Stimulated activated CD8-positive, alpha-beta memory T cell treated with anti-CD3 and anti-CD28 coated beads, Interleukin-15, amount 100 ng/mL, for 4 hours (primary cell): Measurements from ENCODE around the gene PRTN3.

ENCODE experiments used
- DNase-seq, 2 donors: peaks; one replicate each; pipeline ENCODE4 v3.0.0-alpha.2; 2020; ENCODE audit warnings: low read depth in 2 of 2

Gene PRTN3

DNA sequence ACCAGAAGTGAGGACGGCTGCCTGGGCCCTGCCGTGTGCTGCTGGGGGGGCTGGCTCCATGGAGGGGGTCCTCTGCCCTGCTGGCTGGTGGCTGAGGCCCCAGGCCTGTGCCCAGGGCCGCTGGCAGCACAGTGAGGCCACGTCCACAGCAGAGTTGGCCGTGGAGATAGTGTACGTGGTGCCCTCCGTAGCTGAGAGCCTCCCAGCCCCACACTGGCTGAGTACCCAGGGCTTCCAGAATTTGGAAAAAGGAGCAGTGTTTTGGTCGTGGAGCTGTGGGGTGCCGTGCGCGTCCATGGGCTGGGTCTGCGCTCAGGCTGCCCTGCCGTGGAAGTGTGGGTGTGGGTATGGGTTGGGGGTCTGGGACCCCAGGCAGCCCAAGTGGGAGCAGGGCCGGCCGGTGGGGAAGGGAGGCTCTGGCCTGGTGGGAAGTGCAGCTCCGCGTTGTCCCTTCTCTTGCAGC lies 37.7 kb upstream of the PRTN3 start:
- DNase-seq = no peak

DNA sequence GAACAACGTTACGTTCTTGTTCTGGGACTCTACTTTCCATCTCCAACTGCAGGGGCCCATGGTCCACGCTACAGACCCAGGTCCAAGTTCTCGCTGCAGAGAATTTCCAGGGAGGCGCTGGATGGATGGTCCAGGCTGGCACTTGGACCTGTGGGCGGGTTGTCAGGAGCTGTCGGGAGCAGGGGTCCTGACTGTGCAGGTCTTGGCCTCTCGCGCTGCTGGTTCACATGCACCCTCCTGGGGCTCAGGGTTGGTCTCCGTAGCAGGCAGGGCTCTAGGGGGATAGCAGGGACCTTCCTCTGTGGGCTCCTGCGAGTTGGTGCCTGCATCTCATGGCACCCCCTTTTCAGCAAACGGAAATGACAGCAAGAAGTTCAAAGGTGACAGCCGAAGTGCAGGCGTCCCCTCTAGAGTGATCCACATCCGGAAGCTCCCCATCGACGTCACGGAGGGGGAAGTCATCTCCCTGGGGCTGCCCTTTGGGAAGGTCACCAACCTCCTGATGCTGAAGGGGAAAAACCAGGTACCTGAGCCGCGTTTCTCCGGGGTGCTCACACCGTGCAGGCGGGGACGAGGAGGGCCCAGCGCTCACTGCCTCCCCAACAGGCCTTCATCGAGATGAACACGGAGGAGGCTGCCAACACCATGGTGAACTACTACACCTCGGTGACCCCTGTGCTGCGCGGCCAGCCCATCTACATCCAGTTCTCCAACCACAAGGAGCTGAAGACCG lies 36.9 kb upstream of the PRTN3 start:
- DNase-seq = no peak

DNA sequence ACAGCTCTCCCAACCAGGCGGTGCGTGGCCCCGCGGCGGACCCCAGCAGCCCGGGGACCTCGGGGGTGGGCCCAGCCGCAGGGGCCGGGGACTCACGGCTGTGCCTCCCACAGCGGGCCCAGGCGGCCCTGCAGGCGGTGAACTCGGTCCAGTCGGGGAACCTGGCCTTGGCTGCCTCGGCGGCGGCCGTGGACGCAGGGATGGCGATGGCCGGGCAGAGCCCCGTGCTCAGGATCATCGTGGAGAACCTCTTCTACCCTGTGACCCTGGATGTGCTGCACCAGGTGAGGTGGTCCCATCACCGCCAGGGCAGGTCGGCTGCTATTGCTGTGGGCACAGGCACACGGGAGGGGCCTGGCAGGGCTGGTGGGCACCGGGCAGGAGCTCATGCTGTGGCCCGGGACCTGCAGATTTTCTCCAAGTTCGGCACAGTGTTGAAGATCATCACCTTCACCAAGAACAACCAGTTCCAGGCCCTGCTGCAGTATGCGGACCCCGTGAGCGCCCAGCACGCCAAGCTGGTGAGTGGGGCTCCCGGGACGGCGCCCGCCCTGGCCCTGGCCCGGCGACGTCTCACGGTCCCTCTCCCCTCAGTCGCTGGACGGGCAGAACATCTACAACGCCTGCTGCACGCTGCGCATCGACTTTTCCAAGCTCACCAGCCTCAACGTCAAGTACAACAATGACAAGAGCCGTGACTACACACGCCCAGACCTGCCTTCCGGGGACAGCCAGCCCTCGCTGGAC lies 36.2 kb upstream of the PRTN3 start:
- no peak for DNase-seq

DNA sequence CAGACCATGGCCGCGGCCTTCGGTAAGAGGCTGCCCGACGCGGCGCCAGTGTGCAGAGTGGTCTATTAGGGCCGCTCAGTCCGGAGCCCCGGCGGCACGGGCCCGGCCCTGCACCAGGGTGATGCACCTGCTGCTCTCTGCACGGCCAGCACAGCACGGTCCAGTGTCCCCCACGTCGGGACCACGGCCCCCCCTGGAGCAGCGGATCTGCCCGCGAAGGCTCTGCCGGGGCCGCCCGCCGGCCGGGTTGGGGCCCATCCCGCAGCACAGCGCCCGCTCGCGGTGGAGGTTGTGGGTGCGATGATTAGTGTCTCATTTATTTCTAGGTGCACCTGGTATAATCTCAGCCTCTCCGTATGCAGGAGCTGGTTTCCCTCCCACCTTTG lies 35.6 kb upstream of the PRTN3 start:
- no peak for DNase-seq

DNA sequence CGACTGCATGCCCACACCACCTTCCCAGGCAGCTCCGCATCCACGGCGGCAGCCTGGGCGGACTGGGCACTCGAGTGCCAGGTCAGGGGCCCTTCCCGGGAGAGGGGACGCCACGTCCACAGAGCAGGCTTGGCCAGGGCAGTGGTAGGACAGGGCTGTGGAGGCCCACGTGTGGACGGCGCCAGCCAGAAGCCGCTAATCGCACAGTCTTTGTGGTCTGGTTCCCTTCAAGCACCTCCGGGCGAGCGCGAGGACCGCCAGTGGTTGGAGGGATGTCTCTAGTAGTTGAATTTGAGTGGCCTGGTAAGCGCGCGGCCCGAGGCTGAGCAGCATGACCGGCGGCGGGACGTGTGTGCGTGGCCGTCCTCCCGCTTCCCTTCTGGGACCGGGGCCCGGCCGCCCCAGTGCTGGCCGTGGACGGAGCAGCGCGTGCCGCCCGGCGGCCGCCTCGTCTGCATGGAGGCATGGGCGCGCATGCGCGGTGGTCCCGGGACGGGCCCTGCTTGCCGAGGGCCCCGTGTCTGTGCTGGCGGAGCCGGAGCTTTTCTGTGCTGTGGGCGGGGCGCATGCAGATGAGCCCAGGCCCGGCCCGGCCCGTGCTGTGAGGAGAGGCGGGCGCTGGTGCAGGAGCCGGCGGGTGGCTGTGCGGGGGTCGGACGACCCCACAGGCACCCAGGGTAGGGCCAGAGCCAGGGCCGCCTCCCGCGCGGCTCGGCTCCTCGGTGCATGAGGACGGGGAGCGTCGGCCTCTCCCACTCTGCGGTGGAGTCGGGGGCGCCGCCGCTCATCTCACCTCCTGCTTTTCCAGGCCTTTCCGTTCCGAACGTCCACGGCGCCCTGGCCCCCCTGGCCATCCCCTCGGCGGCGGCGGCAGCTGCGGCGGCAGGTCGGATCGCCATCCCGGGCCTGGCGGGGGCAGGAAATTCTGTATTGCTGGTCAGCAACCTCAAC lies 34.9 kb upstream of the PRTN3 start:
- no peak for DNase-seq

DNA sequence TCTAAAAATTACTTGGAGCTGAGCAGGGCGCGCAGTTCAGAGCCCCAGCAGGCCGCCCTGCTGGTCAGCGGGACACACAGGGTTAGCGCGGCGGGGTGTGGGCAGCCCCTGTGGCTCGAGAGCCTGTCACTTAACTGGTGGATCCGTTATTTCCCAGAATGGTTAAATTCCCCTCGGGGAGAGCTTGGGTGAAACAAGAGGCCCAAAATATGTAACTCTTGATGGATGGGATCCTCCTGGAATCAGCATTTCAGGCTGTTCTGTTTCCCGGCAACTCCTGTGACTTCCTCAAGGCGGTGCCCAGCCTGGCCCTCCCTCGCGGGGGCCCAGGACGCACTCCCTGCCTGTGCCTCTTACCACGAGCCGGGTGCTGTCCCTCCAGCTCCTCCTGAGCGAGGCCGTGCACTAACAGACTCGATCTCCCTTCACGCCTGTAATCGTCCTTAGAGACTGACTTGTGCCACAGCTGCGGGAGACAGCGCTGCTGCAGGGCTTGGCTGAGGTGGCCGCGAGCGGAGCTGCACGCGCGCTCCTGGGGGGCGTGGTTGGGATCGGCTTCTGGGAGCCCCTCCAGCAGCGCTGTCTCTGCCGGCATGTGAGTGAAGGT lies 33.9 kb upstream of the PRTN3 start:
- DNase-seq = no peak

DNA sequence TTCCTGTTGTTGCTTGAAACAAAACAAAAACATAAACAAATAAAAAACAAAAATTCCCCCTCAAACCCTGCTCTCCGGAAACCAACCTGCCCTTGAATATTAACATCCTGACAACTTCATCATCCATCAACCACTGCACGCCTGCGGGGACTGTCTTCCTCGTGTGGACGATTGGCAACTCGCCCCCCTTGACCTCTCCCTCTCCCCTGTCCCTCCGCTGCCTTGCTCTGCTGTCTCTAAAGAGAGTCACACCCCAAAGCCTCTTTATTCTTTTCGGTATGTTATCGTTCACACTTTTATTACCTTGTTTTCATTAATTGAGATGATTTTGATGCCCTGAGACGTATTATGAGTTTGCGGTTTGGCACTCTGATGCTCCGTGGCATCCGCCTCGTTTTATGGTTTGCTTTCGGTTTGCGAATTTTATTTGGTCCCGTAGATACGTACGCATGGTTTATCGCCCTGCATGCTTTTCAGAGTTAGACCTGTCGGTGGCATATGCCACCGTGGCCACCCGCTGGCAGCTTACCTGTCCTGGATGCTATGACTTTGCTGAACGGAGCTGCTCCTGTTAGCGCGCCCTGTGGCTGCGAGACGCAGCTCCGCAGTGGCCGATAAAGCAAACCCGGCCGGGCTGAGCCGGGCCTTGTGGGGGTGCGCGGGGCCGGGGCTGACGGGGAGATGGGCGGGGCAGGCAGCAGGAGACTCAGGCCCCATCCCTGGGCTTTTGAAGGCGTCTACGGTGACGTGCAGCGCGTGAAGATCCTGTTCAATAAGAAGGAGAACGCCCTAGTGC lies 33.0 kb upstream of the PRTN3 start:
- no peak for DNase-seq

DNA sequence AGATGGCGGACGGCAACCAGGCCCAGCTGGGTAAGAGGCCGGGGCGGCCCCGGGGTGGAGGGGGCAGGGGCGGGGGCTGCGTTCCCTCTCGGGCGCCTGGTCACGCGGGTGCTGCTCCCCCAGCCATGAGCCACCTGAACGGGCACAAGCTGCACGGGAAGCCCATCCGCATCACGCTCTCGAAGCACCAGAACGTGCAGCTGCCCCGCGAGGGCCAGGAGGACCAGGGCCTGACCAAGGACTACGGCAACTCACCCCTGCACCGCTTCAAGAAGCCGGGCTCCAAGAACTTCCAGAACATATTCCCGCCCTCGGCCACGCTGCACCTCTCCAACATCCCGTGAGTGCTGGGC lies 32.4 kb upstream of the PRTN3 start:
- DNase-seq = no peak

DNA sequence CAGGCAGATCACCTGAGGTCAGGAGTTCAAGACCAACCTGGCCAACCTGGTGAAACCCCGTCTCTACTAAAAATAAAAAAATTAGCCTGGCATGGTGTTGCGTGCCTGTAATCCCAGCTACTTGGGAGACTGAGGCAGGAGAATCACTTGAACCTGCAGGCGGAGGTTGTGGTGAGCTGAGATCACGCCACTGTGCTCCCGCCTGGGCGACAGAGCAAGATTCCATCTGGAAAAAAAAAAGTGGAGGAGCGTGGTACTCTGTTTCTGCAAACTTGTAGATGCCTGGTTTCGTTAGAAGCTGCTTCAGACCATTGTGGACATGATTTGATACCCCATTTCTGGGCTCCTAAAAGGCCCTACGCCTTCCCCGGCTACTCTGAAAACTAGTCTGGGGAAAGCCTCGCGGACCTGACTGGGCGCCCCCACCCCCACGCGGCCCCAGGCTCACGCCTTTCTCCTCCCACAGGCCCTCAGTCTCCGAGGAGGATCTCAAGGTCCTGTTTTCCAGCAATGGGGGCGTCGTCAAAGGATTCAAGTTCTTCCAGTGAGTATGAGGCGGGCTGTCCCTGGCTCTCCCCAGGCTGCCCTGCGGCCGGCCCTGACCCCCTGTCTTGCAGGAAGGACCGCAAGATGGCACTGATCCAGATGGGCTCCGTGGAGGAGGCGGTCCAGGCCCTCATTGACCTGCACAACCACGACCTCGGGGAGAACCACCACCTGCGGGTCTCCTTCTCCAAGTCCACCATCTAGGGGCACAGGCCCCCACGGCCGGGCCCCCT lies 30.5 kb upstream of the PRTN3 start:
- no peak for DNase-seq

DNA sequence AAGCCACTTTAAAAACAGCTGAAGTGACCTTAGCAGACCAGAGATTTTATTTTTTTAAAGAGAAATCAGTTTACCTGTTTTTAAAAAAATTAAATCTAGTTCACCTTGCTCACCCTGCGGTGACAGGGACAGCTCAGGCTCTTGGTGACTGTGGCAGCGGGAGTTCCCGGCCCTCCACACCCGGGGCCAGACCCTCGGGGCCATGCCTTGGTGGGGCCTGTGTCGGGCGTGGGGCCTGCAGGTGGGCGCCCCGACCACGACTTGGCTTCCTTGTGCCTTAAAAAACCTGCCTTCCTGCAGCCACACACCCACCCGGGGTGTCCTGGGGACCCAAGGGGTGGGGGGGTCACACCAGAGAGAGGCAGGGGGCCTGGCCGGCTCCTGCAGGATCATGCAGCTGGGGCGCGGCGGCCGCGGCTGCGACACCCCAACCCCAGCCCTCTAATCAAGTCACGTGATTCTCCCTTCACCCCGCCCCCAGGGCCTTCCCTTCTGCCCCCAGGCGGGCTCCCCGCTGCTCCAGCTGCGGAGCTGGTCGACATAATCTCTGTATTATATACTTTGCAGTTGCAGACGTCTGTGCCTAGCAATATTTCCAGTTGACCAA lies 29.8 kb upstream of the PRTN3 start:
- no peak for DNase-seq

DNA sequence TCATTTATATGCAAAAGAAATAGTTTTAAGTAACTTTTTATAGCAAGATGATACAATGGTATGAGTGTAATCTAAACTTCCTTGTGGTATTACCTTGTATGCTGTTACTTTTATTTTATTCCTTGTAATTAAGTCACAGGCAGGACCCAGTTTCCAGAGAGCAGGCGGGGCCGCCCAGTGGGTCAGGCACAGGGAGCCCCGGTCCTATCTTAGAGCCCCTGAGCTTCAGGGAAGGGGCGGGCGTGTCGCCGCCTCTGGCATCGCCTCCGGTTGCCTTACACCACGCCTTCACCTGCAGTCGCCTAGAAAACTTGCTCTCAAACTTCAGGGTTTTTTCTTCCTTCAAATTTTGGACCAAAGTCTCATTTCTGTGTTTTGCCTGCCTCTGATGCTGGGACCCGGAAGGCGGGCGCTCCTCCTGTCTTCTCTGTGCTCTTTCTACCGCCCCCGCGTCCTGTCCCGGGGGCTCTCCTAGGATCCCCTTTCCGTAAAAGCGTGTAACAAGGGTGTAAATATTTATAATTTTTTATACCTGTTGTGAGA lies 29.2 kb upstream of the PRTN3 start:
- DNase-seq = no peak

DNA sequence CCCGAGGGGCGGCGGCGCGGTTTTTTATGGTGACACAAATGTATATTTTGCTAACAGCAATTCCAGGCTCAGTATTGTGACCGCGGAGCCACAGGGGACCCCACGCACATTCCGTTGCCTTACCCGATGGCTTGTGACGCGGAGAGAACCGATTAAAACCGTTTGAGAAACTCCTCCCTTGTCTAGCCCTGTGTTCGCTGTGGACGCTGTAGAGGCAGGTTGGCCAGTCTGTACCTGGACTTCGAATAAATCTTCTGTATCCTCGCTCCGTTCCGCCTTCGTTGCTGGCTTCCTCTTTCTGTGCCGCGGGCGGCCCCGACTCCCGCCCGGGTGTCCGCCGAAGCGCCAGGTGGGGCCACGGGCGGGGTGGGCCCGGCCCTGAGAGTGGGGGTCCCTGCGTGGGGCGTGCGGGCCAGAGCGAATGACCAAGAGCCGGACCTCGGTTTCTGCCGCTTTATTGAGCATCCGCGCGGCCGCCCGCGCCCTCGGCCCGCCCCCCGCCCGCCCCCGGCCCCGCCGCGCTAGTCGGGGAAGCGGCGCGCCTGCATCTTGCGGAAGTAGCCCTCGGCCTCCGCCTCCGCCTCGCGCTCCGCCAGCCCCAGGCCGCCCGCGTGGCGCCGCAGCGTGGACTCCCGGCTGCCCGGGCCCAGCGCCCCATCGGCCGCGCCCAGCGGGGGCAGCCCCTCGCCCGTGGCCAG lies 28.6 kb upstream of the PRTN3 start:
- no peak for DNase-seq

DNA sequence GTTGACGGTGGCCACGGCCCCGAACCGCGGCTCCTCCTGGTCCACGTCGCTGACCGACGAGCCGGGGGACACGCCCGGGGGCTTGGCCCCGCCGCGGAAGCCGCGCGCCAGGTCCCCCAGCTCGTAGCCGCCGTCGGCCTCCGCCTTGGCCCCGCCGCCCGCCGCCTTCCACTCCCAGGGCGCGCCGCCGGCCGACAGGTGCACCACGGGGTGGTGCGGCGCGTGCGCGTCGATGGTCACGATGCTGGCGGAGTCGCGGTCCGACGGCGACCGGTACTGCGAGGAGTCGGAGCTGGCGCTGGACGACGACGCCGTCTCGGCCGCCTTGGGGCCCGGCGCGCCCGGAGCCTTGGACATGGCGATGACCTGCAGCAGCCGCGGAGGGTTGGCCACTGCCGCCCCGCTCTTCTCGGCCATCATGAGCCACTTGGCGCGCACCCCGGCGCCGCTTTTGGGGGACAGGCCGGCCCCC lies 28.0 kb upstream of the PRTN3 start:
- no peak for DNase-seq

DNA sequence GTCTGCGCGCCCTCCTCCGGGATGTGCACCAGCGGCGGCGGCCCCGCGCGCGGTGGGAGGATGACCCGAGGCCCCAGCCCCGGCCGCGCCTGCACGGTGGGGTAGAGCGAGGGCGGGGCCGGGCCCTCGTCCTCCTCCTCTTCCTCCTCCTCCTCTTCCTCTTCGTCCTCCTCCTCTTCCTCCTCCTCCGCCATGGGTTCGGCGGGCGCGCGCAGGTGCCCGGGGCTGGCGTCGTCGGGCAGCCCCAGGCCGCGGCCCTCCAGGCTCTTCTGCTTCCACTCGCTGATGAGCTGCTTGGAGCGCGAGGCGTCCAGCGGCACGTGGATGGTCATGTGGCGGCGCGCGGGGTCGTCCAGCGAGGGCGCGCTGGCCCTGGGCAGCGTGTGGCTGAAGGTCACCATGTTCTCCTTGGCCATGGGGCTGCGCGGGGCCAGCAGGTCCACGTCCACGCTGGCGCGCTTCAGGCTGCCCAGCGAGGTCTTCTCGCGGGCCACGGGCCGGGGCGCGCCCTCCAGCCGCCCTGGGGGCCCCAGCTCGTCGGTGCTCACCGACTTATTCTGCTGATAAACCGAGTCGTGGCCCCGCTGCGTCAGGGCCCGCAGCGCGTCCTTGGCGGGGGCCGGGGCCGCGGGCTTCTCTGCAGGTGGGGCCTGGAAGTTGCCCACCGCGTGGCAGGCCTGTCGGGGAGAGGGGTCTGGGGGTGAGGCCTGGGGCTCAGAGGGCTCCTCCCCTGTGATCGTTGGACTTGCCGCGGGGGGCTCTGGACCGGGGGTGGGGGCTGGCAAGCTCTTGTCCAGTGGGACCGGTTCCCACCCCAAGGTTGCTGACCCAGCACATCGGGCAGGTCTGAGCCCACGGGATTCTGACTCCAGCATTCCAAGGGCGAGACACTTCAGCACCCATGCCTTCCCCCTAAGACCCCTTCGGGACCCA lies 27.3 kb upstream of the PRTN3 start:
- no peak for DNase-seq

DNA sequence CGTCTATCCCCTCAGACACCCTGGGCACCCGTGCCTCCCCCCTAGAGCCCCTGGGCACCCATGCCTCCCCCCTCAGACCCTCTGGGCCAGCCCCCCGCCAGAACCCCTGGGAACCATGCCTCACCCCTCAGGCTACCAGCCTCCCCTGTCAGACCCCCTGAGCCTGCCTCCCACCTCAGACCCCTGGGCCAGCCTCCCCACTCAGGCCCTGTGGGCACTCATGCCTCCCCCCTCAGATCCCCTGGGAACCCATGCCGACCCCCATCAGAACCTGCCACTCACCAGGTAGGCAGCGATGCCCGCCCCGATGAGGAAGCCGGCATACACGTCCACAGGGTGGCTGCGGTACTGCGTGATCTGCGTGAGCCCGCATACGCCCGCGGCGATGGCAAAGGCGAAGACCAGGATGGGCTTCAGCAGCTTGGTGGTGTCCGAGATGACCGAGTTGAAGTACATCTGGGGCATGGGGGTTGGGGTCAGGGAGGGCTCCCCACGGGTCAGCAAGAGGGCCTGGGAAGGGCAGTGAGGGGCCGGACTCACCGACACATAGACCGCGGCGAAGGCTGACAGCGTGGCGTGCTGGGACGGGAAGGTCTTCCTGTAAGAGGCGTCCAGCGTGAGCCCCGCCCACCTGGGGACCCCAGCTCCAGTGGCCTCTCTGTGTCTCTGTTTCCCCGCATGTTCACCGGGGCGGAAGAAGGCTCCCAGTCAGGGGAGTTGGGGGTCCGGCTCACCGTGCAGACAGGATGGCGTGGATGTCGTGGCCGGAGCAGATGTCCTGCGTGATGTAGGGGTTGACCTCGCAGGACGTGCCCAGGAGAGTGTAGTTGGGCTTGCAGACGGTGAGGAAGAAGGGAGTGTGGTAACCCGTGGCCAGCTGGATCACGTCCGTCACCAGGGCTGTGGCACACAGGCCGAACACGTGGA lies 26.4 kb upstream of the PRTN3 start:
- DNase-seq = no peak

DNA sequence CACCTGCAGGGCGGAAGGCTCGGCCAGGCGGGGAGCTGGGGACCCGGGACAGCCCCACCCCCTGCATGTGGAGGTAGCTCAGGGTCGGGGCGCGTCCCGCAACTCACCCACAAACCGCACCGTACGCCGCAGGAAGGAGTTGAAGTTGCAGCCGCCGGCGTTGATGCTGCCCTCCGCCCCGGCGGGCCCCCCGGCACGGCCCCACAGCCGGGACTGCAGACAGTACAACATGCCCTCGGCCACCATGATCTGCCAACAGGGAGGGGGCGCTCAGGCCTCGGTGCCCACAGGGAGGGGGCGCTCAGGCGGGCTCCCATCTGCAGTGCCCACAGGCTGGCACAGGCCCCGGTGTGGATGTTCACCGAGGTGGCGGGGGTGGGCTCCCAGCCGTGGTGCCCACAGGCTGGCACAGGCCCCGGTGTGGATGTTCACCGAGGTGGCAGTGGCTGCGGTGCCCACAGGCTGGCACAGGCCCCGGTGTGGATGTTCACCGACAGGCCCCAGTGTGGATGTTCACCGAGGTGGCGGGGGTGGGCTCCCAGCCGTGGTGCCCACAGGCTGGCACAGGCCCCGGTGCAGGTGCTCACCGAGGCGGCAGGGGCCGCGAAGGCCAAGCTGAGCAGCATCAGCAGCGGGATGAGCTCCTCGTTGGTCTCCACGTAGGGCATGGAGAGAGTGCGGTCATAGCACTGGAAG lies 25.6 kb upstream of the PRTN3 start:
- DNase-seq = no peak
